Activated T-cell treated with anti-CD3 and anti-CD28 coated beads for 4 hours (primary cell): ENCODE results near the gene USP47.

Experiments used
- DNase-seq: peaks from one replicate; pipeline ENCODE4 v3.0.0-alpha.2; 2020

Gene USP47

DNA sequence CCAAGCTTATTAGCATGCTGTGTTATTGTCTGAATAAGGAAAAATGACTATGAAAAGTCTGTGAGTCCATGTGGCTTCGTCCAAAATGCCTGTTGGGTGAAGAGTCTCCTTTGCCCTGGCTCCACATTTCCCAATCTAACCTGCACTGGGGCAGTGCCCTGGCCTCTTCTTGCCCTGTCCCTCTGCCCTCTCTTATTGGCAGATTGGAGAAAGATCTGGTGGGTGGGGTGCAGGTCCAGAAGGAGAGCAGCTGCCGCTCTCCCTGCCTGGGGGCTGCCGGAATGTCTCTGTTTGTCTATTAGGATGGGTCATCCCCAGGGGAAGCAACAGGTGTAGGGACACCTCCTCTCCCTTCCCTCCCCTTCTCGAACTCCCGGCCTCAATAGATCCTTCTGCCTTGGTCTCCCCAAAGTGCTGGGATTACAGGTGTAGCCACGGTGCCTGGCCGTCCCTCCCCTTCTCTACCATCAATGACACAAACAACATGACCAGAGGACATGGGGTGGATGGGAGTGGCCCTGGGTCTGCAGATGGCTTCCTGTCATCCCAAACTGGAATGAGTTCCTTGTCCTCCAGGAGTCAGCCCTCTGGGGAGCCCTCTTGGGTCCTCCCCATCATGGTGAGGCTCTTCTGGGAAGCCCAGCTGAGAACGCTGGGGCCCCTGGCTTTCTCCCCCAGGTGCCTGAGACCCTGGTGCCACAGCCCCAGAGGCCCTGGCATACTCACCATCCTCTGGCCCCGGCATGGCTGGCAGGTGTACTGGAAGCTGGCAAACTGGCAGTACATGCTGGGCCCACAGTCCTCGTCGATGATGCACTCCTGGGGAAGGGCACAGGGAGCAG, 126.1 kb downstream of the USP47 start:
- DNase-seq, result no peak

DNA sequence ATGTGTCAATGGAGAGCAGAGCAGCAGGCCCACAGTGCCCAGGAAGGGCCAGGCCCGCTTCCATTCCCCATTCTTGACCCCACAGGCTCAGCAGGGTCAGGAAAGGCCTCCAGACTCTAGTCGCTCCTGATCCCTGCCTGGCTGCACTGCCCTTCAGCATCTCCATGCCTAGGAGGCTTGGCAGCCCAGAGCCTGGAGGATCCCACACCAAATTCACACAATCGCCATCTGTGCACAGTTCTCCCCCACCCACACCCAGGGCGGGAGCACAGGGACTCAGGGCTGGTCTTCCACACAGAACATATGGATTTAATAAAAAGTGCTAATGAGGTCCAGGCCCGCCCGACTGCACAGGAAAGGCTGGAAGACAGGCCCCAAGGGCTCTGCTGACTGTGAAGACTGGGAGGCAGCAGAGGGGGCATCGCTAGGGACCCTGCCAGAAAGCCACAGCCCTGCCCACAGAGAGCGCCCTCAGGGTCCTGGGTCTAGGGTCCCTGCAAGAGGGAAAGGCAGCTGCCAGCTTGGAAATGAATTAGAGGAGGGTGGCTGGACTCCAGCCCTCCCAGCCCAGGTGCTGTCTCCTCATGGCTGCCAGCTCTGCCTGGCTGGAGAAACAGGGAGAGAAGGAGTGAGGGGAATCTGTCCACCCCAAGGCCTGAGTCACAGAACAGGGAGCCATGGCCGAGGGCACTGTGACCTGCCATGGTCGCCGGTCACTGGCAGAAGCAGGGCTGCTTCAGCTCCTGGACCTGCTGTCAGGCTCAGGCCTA, 126.9 kb downstream of the USP47 start:
- DNase-seq, result no peak

DNA sequence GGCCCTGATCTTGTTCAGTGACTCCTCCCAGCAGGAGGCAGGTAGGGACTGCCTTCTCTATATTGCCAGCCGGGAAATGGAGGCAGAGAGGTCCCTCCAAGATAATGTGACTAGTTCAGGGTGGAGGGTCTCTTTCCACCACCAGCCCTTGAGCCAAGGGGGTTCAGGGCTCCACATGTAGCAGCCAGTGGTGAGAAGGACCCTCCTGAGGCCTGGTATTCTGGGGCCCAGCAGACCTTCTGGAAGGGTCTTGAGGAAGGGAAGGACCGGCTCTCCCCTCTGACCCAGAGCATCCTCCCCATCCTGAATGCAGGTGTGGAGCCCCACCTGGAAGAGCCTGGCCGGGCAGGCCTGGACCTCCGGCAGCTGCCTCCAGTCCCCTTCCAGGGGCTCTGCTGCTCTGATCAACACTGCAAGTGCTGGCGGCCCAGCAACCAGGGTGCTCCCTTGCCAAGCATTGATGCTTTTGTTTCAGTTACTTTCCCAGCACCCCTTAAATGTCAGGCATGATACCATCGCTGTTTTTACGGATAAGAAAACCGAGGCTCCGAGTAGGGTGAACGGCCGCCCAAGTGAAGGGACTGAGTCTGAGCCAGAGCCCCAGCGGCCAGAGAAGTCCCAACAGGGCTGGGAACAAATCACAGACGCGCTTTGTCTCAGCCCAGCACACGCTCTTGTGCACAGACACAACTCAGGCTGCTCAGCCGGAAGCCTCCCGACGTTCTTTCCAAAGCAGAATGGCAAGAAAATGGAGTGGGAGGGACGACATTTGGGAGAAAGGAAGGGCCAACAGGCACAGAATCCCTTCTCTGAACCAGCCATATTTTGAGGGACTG, 127.8 kb downstream of the USP47 start:
- DNase-seq, result no peak

DNA sequence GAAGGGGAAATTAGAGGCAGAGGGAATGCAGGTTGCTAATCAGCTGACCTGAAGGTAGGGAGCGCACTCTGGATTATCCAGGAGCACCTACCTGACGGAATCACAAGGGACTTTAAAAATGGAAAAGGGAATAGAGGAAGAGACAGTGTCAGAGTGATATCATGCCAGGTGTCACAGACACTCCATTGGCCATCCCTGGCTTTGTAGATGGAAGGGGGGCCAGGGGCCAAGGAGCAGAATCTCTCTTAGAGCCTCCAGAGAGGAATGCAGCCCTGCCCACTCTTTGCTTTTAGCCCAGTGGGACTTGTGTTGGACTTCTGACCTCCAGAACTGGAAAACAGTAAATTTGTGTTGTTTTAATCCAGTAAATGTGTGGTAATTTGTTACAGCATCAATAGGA, 128.8 kb downstream of the USP47 start:
- no peak for DNase-seq

DNA sequence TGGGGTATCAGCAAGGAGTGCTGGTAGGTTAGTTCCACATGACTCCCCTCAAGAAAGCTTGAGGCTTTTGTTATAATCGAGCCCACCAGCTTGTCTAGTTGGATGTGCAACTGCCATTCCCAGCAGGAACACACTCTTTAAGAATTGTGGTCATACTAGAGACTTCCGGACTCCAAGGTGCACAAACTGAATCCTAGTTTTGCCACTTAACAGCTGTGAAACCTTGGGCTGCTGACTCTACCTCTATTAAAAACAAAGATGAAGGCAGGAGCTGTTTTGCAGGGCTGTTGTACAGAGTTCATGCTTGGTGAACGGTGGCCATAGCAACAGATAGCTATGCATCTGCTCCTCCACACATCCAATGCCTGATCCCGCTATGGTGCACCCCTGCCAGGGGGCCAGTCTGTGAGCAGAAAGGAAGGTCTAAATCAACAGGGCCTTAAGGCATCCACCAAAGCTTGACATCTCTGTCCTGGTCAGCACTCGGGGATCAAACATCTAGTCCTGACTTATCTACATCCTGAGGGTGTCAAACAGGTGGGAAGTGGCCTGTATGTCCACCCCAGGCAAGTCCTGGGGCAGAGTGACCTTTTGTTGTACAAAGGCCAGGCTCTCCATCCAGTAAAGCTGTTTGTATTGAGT, 130.3 kb downstream of the USP47 start:
- DNase-seq, result no peak

DNA sequence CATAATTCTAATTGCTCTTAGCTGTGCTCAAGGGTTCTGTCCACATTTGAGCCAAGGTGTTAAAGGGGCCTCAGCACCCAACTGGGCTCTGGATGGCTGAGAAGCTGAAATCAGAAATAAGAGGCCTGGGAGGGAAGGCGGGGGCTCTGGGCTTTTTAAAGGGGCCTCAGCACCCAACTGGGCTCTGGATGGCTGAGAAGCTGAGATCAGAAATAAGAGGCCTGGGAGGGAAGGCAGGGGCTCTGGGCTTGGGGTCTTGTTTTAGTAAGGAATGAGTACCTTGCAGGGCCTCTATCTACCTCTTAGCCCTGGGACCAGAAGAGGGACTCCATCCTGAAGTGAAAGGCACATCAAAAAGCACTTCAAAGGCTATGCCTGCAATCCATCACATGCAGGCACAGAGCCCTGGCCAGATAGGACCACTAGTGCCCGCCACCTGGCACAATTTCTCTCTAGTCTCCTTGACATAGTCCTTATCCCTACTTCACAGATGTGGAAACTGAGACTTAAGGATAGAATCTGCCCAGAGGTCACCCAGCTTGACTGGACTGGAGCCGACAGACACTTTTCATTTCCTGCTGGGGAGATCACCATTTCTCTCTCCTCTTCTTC, 131.1 kb downstream of the USP47 start:
- no peak for DNase-seq

DNA sequence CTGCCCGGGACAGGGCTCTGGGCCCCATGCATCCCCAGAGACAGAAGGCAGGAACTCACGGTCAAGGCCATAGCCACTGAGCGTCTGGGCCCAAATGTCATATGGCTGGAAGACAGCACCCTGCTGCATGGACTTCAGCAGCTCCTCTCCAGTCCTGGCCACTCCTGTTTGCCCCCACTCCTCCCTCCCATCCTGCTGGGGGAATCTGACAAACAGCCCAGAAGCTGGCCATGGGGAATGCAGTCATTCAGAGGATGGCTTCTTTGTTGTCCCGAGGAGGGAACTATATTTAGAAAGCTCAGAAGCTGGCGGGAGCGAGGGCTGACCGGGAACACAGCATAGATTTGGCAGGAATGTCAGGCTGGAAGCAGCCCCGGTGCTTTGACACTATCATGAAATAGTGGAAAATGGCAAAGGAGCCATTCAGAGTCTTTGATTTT, 131.6 kb downstream of the USP47 start:
- DNase-seq, result no peak

DNA sequence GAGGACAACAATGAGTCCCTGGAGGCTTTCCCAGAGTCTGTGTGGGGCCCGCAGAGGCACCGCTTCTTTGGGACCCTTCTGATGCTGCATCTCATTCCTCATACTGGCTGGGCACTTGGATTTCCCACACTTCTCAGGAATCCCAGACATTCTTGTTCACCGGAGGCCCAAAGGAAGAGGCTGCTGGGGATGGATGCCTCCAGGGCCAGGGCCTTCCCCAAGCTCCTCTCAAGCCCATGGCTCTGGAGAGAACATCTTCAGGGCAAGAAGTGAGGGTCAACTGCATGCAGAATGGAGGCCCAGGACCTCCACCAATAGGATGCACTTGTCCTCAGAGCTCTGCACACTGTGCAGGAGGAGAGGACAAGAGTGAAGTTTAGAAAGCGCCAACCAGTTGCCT, 132.1 kb downstream of the USP47 start:
- DNase-seq, result no peak

DNA sequence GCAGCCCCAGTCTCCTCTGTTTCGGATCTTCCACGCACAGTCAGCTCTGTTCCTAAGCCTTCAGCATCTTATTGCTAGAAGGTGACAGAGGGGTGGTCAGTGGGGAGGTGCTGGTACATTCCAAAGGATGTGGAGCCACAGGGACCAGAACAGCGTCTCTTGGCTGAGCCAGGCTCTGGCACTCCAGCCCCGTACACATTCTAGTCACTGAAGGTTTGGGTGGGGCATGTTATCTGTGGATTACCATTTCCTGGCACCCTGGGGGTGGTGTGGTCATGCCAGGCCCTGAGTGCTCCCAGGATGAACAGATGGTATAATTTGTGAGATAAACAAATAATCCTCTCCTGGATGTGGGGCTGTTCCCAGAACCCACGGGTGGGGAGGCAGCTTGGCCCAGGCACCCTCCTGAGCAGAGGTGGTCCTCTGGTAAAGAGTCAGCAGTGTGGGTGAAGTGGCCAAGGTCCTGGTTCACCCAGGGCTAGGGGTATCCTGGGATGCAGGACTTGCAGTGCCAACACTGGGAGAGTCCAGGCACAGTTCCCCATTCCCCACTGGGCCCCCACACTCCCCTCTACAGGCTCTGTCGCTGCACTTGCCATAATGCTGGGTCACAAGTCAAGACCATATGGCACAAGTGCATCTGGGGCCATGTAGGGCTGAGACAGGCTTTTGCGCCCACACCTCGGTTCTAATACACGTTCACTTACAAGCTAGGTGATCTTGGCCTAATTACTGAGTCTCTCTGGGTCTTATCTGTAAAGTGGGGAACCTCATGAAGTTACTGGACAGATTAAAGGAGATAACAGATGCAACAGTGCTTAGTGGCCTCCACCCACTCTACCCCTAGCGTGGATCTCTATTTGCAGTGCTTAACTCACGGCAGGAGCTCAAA, 133.7 kb downstream of the USP47 start:
- DNase-seq, result no peak

DNA sequence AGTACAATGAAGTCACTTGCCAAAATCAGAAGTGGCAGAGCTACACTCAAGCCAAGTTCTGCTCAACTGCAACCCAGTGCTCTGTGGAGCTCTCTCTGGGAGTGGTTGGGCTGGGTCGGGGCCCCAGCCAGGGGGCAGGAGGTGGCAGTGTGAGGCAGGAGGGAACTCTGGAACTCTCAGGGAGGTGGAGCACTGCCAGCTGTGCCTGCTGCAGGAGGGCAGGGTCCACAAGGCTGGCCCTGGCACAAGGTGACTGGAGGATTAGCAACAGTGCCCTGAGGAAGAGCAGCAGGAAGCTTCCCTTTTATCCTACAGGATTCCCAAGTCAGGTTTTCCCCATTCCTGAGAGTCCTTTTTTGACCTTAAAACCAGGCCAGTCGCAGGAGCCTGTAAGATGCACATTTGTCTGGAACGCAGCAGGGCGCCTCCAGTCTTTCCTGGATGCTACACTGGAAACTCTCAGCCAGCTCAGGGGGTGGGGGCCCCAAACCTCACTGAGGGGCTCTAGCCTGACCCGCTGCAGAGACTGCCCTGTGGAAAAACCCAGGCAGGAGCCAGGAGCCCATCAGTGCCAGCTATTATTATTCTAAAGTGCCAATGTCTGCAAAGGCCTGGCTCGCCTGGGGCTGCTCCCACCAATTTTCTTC, 134.8 kb downstream of the USP47 start:
- DNase-seq, result no peak

DNA sequence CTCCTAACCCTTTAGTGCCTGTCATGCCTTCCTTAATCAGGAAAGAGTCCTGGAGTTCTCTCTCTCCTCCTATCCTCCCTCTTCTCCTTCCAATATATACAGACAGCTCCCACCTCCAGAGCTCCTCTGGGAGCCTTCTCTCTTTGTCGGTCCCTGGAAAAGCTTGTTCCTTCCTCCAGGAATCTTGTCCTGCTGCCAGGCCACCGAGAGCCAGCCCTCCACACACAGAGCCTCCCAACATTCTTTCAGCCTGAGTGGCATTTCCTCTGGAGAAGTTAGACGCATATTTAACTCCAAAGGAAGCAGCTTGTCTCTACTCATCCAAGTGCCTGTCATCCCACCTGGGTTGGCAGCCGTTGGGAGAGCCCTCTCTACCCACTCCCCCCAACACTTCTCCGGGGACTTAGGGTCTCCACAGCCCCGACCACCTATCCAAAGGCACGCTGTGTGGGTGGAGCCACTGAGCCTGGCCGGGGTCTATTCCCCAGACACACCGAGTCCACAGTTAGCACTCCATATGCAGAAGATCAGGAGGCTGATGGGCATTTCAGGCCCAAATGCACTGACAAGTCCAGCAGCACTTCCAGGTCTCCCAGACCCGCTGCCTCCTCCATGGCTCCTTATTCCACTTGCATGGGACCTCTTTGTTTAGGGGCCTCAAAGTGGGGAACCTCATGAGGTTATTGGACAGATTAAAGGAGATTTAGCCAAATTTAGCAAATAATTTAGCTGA, 135.6 kb downstream of the USP47 start:
- DNase-seq, result no peak

DNA sequence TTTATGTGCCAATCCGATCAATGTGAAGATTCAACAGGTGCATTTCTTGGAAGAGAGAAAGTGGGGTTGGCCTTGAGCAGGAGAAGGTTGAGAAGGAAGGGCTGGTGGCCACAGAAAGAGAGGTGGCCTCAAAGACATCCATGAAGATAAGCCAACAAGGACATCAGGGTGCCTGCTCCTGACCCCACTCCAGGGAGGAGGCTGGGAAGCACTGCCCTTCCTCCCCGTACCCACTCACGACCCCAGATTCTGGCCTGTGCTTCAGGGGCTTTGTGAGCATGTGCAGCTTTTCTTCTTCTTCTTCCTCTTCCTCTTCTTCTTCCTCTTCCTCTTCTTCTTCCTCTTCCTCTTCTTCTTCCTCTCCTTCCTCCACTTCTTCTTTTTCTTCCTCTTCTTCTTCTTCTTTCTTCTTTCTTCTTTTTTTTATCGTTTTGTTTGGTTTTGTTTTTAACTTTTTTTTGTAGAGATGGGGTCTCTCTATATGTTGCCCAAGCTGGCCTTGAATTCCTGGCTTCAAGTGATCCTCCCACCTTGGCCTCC, 136.4 kb downstream of the USP47 start:
- no peak for DNase-seq

DNA sequence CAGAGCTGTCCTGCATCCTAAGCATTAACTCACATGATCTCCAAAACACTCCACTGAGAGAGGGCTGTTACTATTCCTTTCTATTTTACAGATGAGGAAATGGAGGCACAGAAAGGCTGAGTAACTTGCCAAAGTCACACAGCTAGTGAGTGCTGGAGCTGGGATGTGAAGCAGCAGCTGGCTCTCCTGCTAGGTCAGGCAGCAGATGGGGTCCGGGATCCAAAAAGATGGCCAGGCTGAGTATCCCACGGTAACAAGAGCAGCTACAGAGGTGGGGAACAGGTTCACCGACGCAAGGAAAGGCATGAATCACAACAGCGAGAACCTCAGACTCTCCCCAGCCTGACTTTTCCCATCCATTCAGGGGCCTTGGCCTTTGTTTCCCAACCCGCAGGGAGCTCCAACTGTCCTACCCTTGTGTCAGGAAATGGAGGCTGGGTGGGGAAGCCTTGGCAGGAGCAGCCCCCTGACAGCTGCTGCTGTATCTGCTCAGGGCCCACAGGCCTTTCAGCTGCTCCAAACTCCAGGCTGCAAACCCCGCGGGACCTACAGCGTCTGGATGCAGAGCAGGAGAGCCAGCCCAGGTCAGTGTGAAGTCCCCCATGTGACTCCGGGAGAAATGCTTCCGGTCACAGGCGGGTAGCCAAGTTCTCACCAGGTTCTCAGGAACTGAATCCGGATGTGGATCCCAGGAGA, 137.2 kb downstream of the USP47 start:
- no peak for DNase-seq

DNA sequence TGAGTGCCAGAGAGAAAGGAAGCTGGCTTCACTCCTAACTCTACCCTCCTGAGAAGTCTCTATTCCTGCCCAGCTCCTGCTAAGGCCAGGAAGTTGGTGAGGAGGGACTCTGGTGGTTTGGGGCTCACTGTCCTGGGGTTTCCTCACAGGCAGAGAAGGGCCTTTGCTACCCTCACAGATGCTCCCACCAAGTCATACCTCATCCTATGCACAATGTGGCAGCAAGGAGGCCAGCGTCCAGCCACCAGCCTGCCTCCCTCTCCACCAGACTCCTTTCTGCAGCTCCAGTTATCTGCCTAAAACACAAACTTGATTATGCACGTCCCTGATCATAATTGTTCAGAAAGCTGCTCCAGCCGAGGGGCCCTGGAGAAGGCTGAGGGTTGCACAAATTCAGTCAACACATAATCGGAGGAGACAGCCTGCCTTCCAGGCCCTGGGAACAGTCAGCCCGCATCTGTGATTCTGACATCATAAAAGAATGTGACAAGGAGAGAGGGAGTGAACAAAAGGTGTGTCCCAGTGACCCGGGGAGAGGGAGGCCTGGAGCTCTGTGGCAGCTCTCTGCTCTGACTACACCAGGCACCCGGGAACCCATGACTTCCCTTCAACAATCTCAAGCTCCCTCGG, 137.8 kb downstream of the USP47 start:
- DNase-seq, result no peak

DNA sequence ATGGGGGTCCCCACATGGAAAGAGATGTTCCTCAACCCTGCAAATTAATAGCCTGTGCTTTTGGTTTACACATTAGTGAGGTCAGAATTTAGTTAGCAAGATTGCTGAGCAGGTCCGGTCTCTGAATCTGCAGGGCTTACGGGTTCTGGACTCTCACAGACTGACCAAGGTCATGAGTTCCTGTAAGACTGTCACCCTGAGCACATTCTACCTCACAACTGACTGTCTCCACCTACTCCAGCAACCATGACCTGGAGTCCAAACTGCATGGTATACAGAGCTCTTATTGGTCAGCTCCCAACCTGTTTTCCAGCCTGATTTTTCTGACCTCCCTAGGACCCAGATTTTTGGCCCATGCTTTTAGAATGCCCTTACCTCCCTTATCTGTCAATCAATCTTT, 138.4 kb downstream of the USP47 start:
- no peak for DNase-seq

DNA sequence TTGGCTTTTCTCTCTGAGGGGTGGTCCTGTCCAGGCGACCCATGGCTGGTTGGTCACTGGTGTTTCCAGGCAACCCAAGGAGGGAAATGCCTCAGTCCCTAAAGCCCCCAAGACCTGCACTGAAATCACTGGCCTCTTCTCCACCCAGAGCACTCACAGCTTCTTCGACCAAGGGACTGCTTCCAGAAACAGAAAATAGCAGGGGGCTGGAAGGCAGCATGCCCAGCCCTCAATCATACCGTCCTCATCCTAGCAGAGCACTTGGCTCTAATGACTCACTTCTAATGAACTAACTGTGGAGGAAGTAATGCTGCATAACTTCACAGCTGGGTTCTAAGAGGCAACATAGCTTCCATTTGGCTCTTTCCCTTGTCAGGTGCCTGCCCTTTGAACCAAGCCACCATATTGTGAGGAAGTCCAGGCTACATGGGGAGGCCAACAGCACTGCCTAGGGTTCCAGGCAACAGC, 139.1 kb downstream of the USP47 start:
- no peak for DNase-seq

DNA sequence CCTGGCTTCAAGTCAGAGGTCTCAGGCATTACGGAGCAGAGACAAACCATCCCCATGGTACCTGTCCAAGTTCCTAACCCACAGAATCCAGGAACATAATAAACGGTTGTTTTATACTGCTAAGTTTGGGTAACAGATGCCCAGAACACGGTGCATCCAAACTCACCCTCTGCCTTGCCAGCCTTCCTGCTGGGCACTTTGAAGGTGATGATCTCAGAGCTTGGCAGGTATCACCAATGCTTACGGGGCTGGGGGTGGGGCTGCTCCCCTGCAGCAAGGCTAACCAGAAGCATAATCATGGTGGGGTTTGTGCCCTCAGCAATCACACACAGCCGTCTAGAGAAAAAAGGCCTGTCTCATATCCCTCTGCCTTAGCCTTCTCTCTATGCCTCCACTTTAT, 139.6 kb downstream of the USP47 start:
- DNase-seq, result no peak

DNA sequence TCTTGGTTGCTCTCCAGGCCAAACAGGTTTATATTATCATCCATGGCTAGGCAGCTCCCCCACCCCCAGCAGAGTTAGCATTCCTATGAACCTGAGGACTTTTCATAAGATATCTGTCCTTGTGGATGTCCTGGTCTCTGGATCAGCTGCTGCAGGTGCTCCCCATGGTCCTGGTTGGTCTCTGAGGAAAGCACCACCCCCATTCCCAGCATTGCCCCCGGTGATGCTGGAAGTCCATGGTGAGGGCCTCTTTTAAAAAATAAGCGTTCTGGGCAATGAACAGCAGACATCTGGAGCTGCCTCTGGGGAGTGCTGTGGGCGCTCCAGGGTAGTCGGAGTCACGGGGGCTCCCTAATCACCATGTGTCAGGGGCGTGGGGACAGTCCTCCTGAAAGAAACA, 140.1 kb downstream of the USP47 start:
- no peak for DNase-seq

DNA sequence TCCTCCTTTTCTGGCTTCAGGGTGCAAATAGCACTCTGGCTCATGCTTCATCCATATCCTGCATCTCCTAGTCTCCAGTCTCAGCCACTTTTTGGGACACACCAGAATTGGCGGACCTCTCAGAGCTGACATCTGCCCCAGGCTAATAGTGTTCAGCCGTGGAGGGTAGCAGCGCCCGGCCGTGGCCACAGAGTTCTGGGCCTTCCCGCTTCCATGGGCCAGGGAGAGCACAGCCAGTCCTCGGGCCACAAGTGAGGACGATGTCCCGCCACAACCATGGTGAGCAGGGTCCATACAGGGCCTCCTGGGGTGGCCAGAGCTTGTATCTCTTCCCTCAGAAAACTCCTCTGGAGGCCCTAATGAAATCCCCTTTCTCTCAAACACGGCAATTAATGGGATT, 140.7 kb downstream of the USP47 start:
- DNase-seq, result no peak
